GM11168 (cell line): ENCODE results near the gene GNL3.
"Not testable (repeated sequence)": the region's sequence is repeated elsewhere in the genome, so short reads cannot be mapped to it uniquely, and the experiment has no call there.

ENCODE experiments used
- in situ Hi-C: fragments of 300-500 bp; cut with MboI; formaldehyde crosslinking; loops from one replicate; pipeline ENCODE4 v1.12.0; 2022; ENCODE audit warnings: low sequenced_read_pairs; ENCODE audit not compliant: unreplicated experiment

Gene GNL3

GRCh38 chr3:52714335-52715302 lies 28.8 kb downstream of the GNL3 start:
- in situ Hi-C loops, result no loop called here

- in situ Hi-C loops, result no loop called here
Observed at GRCh38 chr3:52715714-52716305, 30.0 kb downstream of the GNL3 start.

GRCh38 chr3:52719618-52720017 lies 33.8 kb downstream of the GNL3 start:
- in situ Hi-C loops, result no loop called here

- in situ Hi-C loops, result no loop called here
Observed at GRCh38 chr3:52721002-52721729, 35.3 kb downstream of the GNL3 start.

GRCh38 chr3:52721730-52722008 lies 35.8 kb downstream of the GNL3 start:
- in situ Hi-C loops, result no loop called here

GRCh38 chr3:52722491-52722890 lies 36.7 kb downstream of the GNL3 start:
- in situ Hi-C loops, result no loop called here

- in situ Hi-C loops, result no loop called here
Observed at GRCh38 chr3:52723935-52724334, 38.1 kb downstream of the GNL3 start.

GRCh38 chr3:52724511-52724910 lies 38.7 kb downstream of the GNL3 start:
- in situ Hi-C loops, result no loop called here

GRCh38 chr3:52728753-52729152 lies 42.9 kb downstream of the GNL3 start:
- in situ Hi-C loops, result not testable (repeated sequence)

GRCh38 chr3:52730681-52731080 lies 44.8 kb downstream of the GNL3 start:
- in situ Hi-C loops, result no loop called here

GRCh38 chr3:52731590-52731989 lies 45.8 kb downstream of the GNL3 start:
- in situ Hi-C loops, result no loop called here

- in situ Hi-C loops, result no loop called here
Observed at GRCh38 chr3:52733256-52733891, 47.5 kb downstream of the GNL3 start.

GRCh38 chr3:52739730-52740129 lies 53.9 kb downstream of the GNL3 start:
- in situ Hi-C loops, result no loop called here

- in situ Hi-C loops, result no loop called here
Observed at GRCh38 chr3:52742418-52743041, 56.7 kb downstream of the GNL3 start.

GRCh38 chr3:52743152-52743551 lies 57.3 kb downstream of the GNL3 start:
- in situ Hi-C loops, result no loop called here

GRCh38 chr3:52743721-52744120 lies 57.9 kb downstream of the GNL3 start:
- in situ Hi-C loops, result no loop called here
